ENCODE measurements around the gene ZDHHC8.

- no peak for TF ChIP-seq CTCF (IDR thresholded peaks at IDR 0.05; ENCODE audit: borderline replicate concordance, extremely low read depth, low read length, poor library complexity, severe bottlenecking)
- TF ChIP-seq EZH2 (IDR thresholded peaks at IDR 0.05; ENCODE audit: borderline replicate concordance, low read depth, low read length, severe bottlenecking): no peak
Measured at GRCh38 chr22:20138868-20139267, 7.3 kb downstream of the ZDHHC8 start.
